GM21423 (cell line): ENCODE data around the gene GALNT10.

ENCODE experiments used
- ATAC-seq: cut with Tn5 transposase; IDR thresholded peaks from one replicate; pipeline ENCODE4 v1.9.1; 2021; ENCODE audit warnings: mild to moderate bottlenecking, moderate library complexity; ENCODE audit not compliant: unreplicated experiment

GALNT10 gene

DNA sequence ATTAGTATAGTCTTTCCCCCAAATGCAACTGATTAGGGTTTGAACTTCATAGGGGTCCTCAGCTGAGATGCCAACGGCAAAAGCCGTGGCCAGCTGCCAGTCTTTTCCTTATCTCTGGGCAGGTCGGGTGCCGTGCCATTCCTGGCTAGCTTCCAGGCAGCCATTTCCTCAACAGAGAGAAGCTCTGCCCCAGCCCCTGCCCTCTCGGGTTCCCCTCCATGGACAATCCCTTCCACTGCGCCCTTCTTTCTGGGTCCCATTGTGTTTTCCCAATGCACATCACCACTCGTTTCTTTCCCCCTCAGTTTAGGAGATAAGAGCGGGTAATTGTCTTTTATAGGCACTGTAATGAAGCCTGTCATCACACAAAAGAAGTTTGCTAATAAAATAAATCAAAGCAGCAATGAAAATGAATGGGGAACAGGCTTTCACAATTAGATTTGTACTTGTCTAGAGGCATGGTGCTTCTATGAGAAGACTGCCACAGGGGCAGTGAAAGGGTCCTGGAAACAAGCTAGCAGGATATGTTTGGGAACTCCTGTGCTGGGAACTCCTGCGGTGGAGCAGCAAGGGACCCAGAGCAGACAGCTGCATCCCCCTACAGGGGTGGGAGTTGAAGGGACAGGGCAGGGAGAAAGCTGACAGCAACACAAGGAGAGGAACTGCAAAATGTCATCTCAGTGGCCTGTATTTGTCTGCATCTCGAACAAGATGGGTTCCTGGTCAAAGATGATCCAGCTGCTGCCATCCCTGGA is 207.3 kb downstream of the GALNT10 start:
- ATAC-seq = no peak

DNA sequence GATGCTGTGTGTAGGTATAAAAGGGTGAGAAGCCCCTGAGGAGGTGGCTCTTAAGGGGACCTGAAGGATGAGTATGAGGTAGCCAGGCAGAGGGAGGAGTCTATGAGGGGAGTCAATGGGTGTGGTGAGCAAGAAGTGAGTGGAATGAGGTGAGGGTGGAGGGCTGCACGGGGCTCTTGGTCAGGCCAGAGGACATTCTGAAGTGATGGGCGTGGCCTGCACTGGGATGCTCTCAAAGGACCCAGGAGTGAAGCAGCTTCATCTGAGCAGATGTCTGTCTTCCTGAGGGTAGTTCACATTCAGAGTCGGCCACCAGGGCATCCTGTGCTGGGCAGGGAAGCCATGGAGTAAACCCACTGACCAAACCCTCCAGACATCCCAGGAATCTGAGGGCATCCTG is 210.1 kb downstream of the GALNT10 start:
- ATAC-seq = no peak

DNA sequence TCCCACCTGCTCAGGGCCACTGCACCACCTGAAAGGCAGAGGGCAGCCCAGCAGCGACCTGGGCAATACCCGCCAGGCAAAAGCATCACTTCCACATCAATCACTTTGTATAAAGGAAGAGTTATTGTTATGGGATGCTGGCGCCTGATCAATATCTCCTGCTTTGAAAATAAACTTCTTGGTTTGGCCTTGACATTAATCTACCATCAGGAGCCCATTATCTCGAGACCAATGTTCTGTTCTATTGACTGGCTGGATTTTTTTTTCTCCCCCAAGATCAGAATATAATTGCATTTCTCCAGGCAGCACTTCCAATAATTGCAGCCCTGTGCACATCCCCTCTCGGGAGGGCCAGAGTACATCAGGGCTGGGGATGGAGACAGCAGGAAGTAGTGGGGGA is 210.8 kb downstream of the GALNT10 start:
- no peak for ATAC-seq

DNA sequence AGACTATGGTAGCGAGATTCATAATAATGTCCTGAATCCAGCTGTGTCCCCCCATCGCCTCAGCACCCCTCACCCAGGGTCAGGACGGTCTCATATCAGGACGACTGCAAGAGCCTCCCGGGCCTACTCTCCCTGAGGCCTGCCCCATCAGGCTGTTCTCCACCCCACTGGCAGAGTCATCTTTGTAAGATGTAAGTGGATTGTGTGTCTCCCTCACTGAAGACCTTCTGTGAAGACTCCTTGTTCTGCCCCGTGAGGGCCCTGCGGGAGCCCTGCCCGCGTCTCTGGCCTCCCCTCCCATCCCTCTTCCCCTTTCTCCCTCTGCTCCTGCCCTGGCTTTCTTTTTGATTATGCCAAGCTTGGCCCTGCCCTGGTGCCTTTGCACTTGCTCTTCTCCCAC is 211.4 kb downstream of the GALNT10 start:
- ATAC-seq = no peak

DNA sequence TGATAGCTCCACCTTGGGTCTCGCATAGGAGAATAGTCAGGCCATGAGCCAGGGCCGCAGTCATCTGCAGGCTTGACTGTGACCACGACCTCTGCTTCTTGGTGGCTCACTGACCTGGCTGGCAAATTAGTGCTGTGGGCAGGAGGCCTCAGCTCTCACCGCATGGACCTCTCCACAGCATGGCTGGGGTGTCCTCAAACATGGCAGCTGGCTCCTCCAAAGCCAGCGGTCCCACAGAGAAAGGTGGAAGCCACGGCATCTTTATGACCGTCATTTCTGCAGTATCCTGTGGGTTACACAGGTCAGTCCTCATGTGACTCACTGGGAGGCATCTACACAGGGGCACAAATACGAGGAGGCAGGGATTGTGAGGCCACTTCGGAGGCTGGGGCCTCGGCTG is 212.1 kb downstream of the GALNT10 start:
- ATAC-seq = no peak

DNA sequence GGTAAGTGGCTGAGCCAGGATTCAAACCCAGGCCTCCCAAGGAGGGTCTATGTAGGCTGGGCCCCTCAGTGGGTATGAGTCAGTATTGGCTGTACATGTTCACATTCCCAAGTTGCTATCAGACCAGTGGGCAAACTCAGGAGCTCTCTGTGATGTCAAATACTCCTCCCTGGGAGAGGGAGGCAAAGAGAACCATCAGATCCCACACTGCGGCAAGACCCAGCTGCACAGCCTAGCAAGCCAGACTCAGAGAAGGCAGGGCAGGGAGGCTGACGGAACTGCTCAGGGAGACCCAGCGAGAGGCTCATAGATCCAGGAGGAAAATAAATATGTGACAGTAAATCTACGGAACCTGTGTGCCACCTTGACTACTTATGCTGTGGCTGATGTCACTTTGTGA is 212.7 kb downstream of the GALNT10 start:
- ATAC-seq = no peak

DNA sequence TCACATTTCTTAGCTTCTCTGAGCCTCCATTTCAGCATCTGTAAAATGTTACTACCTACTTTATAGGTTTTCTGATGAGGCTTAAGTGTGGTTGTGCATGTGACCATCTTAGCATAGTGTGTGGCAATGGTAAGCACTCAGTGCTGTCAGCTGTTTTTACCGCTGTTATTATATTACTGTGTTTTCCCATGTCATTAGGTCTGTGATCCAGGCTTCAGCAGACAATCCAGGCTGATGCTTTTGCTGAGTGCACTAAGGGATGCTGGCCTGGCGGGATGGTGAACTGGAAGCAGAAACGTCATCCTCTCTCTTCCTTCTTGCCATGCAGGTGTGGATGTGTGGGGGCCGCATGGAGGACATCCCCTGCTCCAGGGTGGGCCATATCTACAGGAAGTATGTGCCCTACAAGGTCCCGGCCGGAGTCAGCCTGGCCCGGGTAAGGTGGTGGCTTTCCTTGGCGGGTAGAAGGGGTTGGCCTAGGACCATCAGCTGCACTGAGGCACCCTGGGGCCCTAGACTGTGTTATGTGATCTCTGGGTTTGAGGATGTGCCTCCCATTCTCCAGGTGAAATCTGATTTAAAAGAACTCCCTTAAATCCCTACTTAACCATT is 213.3 kb downstream of the GALNT10 start:
- no peak for ATAC-seq

DNA sequence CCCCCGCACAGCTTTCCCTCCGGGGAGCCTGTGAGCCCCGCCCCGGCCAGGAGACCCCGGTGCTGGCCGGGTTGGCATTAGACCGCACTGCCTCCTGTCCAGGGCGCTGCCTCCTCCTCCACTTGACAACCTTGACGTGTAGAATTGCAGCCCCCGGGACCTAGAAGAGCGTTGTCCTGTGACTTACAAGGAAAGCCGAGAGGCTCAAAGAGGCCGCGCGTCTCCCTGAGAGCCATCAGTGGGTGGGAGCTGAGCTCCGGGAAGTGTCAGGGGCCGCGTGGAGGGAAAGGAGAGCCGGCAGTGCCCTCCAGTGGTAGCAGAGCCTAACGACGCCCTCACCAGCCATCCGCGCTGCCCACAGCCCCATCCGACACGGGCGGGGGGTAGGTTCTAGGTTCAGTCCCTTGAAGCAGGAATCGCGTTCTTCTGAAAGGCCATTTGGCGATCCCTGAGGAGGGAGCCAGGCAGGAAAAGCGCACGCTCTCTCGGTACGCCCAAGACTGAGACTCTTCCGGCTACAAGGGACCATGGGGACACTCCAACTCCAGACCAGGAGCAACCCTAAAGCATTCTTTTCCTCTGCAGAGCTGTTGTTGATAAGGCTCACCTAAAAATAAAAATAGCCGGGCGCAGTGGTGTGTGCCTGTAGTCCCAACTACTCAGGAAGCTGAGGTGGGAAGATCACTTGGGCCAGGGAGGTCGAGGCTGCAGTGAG is 214.7 kb downstream of the GALNT10 start:
- peak; percentile 96 for ATAC-seq

DNA sequence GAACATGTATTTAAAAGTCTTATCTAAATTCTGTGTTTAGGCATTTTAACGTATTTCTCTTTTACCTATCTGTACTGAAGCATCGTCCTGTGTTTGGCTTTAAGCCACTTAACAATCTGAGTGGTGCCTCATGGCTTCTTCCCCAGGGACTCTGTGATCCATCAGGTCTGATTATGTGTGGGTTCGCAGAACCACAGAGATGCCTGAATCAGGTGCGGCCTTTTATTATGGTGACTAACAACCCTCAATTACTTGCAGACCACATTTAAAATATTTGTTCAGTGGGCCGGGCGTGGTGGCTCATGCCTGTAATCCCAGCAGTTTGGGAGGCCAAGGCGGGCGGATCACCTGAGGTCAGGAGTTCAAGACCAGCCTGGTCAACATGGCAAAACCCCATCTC is 215.7 kb downstream of the GALNT10 start:
- ATAC-seq = no peak

DNA sequence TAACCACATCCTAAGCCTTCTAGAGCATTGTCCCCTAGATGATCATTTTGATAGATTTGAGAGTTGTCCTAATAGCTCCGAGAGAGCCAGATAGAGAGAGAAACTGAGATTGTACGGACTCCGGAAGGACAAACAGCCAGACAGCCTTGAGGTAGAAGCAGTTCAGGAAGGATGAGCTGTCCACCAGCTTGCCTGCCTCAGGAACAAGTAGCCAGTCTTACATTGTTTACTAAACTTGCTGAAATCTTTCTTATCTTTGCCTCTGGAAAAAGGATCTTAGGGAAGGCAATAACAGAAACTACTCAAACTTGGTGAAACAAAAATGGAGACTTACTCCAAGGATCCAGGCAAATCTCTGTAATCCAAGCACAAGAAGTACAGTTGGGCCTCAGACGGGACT is 216.3 kb downstream of the GALNT10 start:
- no peak for ATAC-seq

DNA sequence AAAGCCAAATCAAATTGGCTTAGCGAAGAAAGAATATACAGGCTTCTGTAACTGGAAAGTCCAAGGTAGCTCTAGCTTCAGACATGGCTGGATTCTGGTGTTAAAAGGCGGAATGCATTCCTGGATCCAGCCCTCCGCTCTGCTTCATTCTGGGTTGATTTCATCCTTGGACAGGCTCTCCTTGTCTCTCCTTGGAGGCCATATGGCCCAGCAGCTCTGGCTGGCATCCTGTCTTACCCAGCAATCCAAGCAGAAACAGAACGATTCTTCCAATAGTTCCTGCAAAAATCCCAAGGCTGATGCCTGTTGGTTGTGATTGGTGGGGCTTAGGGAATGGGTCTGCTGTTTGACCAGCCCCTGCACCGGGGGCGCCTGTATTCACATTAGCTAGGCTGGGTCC is 218.3 kb downstream of the GALNT10 start:
- no peak for ATAC-seq

DNA sequence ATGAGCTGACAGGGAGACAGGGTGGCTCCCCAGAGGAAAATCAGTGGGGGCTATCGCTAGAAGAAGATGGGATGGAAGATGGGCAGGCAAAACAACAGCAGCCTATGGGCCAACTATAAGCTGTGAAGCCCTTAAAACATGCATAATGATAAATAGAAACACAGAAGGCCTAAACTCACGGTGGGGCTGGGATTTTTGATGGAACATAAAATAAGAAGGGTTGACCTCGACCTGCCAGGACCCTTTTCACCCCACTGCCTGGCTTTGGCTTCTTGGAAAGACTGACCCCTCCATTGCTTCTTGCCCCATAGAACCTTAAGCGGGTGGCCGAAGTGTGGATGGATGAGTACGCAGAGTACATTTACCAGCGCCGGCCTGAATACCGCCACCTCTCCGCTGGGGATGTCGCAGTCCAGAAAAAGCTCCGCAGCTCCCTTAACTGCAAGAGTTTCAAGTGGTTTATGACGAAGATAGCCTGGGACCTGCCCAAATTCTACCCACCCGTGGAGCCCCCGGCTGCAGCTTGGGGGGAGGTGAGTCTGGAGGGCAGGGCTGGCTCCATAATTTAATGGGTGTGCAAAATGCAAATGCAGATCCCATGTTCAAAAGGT is 218.8 kb downstream of the GALNT10 start:
- ATAC-seq = no peak

DNA sequence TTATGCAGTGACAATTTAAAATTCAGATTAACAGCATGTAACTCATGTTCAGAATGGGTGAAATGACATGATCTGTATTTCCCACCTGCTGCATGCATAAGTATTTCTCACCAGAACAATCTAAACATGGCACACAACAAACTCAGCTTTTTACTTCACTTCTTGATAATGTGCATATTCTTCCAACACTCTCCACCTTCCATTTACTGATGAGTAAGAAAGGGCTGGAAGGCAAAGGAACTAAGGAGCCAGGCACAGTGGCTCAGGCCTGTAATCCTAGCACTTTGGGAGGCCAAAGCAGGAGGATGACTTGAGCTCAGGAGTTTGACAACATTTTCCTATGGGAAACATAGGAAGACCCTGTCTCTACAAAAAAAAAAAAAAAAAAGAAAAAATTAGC is 219.5 kb downstream of the GALNT10 start:
- no peak for ATAC-seq

DNA sequence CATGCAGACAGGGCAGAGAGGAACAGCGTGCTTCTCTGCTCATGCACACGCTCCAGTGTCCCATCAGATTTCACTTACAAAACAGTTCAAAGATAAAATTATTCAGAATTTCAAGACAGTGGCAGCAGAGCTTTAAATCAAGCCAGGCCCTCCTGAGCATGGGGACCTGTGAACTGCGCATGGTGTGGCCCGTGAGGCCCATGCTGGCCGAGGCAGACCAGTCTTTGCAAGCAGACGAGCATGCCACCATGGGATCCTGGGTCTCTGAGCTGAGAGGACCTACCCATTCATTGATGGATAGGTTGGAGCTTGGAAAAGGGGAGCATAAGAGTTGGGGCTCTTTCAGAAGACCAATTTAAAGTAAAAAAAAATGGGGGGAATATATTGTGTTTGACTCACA is 220.3 kb downstream of the GALNT10 start:
- ATAC-seq = no peak

DNA sequence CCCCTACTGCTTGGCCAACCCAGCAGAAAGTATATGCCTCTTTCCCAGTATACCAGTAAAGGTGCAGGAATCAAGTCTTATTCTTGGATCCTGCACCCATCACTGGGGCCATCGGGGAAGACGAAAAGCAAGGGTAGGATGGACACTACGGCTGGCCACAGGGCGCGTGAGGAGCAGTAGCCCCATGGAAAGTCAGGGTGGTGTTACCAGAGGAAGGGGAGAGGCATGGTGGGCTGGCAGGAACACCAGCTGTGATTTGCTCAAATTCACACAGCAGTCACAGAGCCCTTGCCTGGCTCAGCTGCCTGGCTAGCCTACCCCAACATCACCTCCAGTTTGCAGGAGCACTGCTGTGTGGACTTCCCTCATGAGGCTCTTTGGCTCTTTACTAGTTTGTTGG is 220.8 kb downstream of the GALNT10 start:
- no peak for ATAC-seq

DNA sequence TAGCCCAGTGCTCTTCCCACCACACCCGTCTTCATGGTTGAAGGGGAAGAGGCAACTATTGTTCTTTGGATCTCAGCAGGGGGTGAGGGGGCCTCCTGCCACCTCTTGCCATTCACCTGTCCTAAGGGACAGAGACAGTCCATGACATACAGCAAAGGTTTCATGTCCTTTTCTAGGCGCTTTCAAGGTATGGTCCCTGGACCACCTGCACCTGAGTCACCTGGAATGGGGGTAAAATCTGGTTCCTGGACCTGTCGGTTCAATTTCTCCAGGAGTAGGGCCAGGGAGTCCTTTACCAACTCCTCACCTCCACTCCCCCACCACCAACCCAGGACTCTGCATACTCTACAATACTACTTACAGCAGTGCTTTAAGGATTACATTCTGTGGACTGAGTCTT is 221.8 kb downstream of the GALNT10 start:
- ATAC-seq = no peak

DNA sequence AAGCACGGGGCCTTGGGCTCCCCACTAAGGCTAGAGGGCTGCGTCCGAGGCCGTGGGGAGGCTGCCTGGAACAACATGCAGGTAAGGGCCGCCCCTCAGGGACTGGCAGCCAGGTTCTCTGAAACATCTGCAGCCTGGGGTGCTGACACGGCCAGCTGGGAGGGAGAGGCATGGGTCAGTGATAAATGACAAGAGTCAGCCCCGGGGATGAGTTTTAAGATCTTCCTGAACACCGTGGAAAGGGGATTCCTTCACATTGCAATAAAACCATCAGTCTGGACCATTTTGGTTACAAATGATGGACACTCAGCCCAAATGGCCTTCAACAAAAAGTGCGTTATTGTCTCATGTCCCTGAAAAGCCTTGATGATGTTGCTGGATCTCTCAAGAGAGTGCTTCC is 222.4 kb downstream of the GALNT10 start:
- ATAC-seq = no peak

DNA sequence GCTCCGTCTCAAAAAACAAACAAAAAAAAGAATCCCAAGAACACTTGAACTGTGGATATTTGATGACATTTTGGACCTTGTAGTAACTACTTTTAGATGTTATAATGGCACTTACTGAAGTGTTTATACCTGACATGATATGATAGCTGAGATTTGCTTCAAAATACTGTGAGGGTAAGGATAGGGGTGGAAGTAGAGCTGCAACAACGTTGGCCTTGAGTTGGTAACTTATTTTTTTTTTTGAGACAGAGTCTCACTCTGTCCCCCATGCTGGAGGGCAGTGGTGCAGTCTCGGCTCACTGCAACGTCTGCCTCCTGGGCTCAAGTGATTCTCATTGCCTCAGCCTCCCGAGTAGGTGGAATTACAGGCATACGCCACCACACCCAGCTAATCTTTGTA is 224.6 kb downstream of the GALNT10 start:
- ATAC-seq = no peak

DNA sequence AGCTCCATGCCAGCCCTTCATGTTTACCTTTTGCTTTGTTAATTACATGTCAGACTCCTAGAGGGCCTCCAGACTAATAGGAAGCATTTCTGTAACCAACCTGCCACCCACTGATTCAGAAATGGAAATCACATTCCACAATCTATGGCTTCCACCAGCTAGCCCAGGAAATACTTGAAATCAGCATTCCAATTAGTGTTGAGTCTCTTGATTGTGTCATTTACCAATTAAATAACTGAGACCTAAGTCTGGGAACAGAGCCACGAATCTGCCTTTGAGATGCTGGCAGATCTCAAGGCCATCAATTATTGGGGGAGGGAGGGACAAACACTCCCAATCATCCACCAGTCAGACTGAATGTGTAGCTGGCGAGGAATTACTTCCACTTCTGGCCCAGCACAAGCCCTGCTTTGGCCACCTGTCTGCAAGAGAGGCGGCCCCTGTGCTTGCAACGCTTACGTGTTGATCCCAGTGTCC is 227.8 kb downstream of the GALNT10 start:
- ATAC-seq = no peak

DNA sequence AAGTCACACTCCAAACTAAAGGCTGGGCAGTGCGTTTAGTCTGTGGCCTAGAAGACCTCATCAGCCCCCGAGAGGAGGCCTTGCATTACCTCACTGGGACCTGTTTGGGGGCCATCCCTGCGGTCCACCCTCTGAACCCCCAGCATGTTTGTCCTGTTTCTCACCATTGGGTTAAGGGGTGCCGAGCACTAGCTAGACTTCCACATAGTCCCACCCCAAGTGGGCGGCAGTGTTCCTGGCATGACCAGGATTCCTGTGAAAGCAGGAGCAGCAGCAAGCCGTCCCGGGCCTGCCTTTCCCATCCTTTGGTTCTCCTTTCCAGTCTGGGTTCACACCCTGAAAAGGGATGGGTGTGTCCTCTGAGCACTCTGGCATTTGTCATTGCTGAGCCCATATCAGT is 228.7 kb downstream of the GALNT10 start:
- ATAC-seq = no peak

DNA sequence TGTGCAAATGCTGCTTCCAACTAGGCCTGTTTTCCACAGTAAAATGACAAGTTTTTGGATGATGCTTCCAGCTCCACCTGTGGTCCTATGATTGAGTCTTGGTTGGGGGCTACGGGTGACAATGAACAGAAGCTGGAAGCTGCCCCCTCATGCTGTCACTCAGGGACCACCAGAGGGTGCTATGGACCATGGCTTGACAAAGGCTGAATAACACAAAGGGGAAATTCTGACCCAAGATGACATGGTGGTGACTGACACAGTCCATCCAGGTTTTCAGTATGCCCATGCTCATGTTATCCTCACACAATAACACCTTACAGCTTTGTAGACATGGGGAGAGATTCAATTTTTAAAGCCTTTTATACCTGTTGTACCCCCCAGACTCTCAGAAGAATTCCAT is 231.3 kb downstream of the GALNT10 start:
- no peak for ATAC-seq

DNA sequence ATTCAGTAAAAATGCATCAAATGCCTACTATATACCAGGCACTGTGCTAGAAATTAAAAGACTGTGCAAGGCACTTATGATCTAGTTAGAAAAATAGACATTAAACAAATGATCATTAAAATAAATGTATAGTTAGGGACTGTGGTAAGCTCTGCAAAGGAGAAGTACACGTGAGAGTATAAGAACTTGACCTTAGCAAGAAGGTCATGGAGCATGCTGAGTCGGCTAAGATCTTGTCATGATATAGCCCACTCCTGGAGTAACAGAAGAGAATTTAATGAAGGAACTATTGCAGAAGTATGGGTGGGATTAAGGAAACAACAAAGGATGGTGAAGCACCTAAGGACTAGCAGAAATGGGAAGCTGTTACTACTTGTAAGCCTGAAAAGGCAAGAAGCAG is 231.8 kb downstream of the GALNT10 start:
- ATAC-seq = no peak
